NK-92 (cell line): ENCODE measurements around the gene FAM168B.

Experiments used
- DNase-seq: peaks from one replicate; lab custom pipeline; 2025; ENCODE audit not compliant: unreplicated experiment; lab: John Stamatoyannopoulos, UW

Gene FAM168B

DNA sequence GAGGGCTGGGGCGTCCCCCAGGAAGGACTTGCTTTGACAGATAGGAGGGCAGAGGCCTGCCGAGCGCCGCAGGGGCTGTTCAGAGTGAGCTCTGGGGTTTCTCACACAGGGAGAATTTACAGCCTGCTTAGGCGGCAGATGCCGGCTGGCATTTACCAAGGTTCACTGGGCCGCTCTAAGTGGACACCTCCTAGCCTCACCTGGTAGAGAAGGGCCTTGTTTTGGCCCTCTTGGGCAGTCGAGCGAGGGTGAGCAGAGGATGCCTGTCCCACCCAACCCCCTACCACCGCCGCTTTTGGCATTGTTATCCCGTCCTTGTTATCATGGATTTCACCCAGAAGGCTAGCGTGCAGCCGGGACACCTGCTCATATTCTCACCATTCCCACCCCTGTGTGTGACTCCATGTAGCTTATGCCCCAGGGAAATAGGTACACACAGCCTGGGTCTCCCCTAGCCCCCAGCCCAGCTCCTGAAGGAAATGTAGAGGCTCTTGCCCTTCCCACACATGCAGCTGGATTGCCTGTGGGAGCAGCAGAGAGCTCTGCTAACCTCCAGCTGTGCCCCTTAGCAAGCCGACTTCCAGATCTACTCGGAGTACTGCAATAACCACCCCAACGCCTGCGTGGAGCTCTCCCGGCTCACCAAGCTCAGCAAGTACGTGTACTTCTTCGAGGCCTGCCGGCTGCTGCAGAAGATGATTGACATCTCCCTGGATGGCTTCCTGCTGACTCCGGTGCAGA lies 52.4 kb downstream of the FAM168B start:
- no peak for DNase-seq

DNA sequence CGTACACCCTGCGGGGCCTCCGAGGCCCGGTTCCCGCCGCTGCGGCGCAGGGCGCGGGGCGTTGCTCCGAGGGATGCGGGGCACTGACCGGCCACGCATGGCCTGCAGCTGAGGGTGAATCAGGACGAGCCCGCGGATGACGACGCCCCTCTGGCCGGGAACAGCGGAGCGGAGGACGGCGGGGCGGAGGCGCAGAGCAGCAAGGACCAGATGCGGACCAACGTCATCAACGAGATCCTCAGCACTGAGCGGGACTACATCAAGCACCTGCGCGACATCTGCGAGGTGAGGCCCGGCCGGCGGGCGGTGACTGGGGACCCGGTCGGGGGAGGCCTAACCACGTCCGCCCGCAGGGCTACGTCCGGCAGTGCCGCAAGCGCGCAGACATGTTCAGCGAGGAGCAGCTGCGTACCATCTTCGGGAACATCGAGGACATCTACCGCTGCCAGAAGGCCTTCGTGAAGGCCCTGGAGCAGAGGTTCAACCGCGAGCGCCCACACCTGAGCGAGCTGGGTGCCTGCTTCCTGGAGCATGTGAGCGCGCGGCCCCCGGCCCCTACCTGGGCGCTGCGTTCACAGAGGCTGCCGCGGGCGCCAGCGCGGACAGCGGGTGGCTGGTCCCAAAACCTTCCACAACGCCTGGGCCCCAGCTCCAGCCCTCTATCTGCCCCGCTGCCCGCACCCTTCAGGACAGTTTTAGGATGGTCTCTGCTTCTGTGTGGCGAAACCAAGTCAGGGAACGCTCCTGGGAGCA lies 53.2 kb downstream of the FAM168B start:
- no peak for DNase-seq

- no peak for DNase-seq
These were observed 53.7 kb downstream of the FAM168B start for GRCh38 chr2:131039535-131039907.

GRCh38 chr2:131039101-131039440 lies 54.2 kb downstream of the FAM168B start:
- DNase-seq = no peak

DNA sequence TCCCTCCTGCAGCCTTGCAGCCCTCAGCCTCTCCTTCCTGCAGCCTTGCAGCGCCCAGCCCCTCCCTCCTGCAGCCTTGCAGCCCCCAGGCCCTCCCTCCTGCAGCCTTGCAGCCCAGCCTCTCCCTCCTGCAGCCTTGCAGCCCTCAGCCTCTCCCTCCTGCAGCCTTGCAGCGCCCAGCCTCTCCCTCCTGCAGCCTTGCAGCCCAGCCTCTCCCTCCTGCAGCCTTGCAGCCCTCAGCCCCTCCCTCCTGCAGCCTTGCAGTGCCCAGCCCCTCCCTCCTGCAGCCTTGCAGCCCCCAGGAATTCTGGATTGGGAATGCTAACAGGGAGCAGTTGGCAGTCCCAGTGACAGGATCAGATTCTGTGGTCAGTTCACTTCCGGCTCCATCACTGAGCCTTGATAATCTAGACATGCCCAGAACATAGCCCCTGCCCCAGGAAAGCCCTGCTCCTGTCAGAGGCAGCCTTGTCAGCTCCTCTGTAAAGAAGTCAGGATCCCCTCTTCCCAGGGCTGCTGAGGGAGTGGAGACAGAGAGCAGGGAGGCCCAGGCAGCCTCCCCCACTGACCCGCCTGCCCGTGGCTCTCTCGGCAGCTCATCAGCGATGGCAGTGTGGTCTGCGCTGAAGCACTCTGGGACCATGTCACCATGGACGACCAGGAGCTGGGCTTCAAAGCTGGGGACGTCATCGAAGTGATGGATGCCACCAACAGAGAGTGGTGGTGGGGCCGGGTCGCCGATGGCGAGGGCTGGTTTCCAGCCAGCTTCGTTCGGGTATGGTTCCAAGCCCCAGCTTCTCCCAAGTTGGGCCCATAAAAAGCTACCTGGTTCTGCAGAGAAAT lies 54.8 kb downstream of the FAM168B start:
- DNase-seq = no peak

DNA sequence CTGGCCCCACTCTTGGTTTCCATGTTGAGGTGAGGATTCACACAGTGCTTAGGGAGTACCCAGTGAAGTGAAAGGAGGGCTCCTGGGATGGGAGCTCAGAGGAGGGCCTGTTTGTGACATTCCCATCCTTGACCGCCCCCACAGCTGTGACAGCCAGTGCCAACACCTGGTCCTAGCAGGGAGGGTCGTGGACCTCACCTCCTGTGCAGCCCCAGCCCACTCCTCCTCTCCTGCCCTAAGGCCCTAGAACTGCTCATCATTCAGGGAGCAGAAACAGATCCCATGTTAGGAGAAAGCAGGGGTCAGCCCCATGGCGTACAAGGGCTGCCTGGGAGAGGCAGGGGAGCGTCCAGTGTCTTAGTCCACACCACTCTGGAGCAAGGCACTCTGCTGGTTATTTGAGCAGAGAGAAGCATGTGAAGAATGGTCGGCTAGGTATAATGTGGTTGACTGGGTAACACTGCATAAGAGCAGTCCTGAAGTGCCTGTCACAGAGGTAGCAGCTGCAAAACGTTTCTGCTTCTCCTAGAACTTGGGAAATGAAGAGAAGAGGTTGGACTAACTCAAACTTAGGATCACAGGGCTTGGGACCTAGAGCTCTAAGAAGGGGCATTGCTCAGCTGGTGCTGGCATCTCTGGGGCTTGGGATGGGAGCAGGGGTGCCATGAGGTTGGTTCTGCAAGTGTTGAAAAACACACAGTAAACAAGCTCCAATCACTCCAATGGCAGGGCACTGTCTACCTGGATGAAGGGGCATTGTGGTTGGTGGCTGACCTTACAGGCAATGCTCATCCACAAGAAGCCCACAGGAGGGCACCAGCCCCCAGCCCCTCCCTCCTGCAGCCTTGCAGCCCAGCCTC lies 55.6 kb downstream of the FAM168B start:
- no peak for DNase-seq

GRCh38 chr2:131036696-131037397 lies 56.4 kb downstream of the FAM168B start:
- no peak for DNase-seq

DNA sequence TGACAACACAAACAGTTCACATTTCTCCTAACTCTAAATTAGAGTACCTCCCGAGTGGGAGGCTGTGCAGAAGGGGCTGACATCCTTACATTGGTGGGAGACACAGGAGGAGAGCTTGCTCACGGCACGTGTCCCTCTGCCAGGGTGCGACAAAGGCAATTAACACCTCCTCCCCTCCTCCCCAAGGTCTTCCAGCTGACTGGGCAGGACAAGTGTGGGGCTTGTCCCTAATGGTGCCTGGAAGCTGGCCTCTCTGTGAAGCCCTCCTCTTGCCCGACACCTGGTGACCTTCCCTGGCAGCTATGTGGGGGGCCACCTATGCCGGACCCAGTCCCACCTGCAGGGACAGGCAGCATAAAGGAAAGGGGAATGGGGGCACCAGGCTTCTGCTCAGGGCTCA lies 57.0 kb downstream of the FAM168B start:
- no peak for DNase-seq

DNA sequence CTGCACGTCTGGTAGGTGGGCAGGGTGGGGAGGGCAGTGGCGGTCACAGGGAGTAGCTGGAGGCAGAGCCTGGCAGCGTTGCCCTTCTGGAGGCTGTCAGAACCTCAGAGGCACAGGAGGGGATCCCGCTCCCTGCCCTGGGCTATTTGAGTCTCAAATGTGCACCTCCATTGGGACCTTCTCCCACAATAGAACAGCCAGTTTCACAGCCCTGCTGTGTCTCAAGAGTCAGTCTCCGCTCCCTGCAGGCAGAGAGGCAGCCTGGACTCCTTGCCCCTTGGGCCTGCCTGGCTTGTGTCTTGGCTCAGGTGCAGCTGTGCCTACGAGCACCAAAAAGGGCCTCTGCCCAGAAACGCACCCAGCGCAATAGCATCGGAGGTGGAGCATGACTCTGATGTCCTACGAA lies 57.4 kb downstream of the FAM168B start:
- no peak for DNase-seq

DNA sequence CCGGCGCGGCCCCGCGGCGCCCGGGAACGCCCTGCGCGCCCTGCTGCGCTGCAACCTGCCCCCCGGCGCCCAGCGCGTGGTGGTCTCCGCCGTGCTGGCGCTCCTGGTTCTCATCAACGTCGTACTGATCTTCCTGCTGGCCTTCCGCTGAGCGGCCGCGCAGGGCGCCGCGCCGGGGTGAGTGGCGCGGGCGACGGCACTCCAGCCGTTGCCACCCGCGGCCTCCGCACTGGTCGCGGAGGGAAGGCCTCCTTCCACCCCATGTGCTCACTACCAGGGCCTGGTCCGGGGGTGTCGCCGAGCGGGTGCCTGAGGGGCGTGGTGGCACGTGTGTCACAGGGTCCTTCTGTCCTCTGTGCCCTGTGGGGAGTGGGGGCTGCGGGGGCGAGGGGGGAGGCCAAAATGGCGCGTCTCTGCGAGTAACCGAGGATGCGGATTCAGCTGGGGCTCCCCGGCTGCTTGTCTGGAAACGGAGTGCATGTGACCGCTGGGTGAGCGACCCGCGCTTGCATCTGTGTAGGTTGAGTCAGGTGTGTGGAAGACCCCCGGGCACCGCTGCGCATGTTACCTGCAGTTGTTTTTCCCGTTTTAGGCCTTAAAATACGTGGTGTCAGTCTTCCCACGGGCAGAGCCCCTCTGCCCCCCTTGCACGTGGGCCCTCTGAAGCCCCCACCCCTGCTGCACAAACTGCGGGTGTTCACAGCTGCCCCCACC lies 58.0 kb downstream of the FAM168B start:
- DNase-seq = no peak

- no peak for DNase-seq
These were observed 58.9 kb downstream of the FAM168B start for GRCh38 chr2:131034122-131035051.

- no peak for DNase-seq
These were observed 59.5 kb downstream of the FAM168B start for GRCh38 chr2:131033786-131034121.

DNA sequence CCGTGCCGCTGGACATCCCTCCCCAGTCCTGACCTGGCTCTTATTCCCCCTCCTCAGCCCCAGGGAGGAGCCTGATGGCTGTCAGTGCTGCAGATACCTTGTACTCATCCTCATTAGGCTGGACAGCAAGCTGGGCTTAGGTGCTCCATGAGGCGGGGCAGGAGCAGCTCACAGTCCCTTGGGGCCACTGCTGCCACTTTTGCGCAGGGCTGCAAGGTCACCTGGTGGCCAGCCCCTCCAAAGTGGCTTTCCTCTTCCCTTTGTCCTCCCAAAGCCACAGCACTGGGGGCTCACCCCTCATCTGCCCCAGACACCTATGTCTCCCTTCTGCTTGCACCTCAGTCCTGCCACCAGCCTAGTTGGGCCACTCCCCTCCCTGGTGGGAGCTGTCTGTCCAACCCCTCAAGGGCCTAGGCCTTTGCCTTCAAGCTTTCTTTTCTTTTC lies 60.8 kb downstream of the FAM168B start:
- no peak for DNase-seq

GRCh38 chr2:131031875-131032274 lies 61.4 kb downstream of the FAM168B start:
- no peak for DNase-seq

GRCh38 chr2:131031431-131031841 lies 61.8 kb downstream of the FAM168B start:
- DNase-seq = no peak

DNA sequence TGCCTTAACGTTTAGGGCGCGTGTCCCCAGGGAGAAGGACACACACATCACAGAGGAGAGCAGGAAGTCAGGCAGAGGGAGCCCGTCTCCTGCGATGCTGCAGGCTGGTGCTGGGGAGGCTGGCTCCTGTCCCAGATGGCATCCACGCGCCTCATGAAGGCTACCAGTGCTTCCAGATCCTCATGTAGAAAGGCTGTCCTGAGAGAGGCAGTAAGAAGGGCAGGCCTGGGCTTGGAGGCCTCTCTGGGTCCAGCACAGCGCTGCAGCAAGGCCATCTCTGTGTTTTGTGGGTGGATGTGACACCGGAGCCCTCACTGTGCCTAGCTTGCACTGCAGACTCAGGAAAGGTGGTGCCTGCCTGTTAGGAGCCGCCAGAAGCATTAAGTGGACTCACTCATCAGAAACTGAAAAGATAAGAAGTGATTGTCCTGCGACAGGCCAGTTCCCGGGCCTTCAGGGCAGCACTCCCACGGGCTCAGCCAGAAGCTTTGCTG lies 62.7 kb downstream of the FAM168B start:
- no peak for DNase-seq

- no peak for DNase-seq
These were observed 63.4 kb downstream of the FAM168B start for GRCh38 chr2:131029812-131030211.
